GM23248 (cell line): Measurements from ENCODE around the gene ZMAT2.
"Not testable (repeated sequence)": the region's sequence is repeated elsewhere in the genome, so short reads cannot be mapped to it uniquely, and the experiment has no call there.

Experiments used
- EZH2 ChIP-seq: fragments of 200-600 bp; sonication (generic); IDR thresholded peaks from 2 replicates; pipeline ENCODE4 v1.6.1; 2018; ENCODE audit warnings: antibody characterized with exemption, mild to moderate bottlenecking; ENCODE audit not compliant: insufficient read depth, poor library complexity, severe bottlenecking
- EZH2phosphoT487 ChIP-seq: fragments of 200-600 bp; sonication (generic); IDR thresholded peaks from 2 replicates; pipeline ENCODE4 v1.6.1; 2018; ENCODE audit warnings: antibody characterized with exemption, moderate library complexity, mild to moderate bottlenecking, low read depth; ENCODE audit not compliant: insufficient read depth

DNA sequence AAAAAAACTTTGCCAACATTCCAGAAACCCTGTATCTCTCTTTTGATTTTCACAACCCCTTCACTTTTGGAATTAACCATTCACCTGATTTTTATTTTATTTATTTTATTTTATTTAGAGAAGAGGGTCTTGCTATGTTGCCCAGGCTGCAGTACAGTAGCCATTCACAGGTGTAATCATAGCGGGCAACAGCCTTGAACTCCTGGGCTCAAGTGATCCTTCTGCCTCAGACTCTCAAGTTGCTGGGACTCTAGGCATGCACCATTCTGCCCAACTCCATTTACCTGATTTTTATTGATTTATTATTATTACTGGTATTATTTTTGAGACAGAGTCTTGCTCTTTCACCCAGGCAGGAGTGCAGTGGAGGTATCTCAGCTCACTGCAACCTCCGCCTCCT is 16.0 kb downstream of the ZMAT2 start:
- TF ChIP-seq EZH2phosphoT487, EZH2: not testable (repeated sequence)
